ENCODE data around the gene PEF1. TPM values are rescaled to one million over a fixed set of nuclear protein-coding genes. Genes with fewer than 3 reads are reported as not detected.

PEF1 gene
- total RNA-seq, 3 donors from 2014 or later (not counting 1 experiment from before 2014, with no cell fraction given): 48.9 to 62.8 (median 49.9) TPM

- H3K9me3 Mint-ChIP-seq: no peaks in the 10 kb centered on the region
- H3K36me3 Mint-ChIP-seq: no peaks in the 10 kb centered on the region
- H3K4me1 Mint-ChIP-seq: peaks cover 11 to 17% of the 10 kb centered on the region in 2 donors
- Histone ChIP-seq H3K9me3 (ENCODE audit: control insufficient read depth, insufficient read depth, low read length) (no peaks in the 10 kb centered on the region), H3K4me1 (ENCODE audit: control insufficient read depth, insufficient read depth, low read length) (peaks cover 8% of the 10 kb centered on the region), H3K36me3 (ENCODE audit: control insufficient read depth, insufficient read depth, low read length) (no peaks in the 10 kb centered on the region), H3K27ac (ENCODE audit: low read length) (no peak overlapping the region), H3K27me3 (ENCODE audit: control insufficient read depth, insufficient read depth, low read length) (no peaks in the 10 kb centered on the region), H3K4me3 (ENCODE audit: low read length) (no peak overlapping the region)
- H3K27me3 Mint-ChIP-seq (ENCODE audit: low read depth in 2 of 2): no peaks in the 10 kb centered on the region
- H3K27ac Mint-ChIP-seq: no peak overlapping the region
- DNase-seq (no peak), ATAC-seq (no peak)
- TF ChIP-seq, protein P1, sequence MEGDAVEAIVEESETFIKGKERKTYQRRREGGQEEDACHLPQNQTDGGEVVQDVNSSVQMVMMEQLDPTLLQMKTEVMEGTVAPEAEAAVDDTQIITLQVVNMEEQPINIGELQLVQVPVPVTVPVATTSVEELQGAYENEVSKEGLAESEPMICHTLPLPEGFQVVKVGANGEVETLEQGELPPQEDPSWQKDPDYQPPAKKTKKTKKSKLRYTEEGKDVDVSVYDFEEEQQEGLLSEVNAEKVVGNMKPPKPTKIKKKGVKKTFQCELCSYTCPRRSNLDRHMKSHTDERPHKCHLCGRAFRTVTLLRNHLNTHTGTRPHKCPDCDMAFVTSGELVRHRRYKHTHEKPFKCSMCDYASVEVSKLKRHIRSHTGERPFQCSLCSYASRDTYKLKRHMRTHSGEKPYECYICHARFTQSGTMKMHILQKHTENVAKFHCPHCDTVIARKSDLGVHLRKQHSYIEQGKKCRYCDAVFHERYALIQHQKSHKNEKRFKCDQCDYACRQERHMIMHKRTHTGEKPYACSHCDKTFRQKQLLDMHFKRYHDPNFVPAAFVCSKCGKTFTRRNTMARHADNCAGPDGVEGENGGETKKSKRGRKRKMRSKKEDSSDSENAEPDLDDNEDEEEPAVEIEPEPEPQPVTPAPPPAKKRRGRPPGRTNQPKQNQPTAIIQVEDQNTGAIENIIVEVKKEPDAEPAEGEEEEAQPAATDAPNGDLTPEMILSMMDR (IDR thresholded peaks at IDR 0.05): no peak
- WGBS (ENCODE audit: insufficient coverage): 88% methylated on average over 8 of the region's 9 CpGs
- H3K4me3 Mint-ChIP-seq: no peak overlapping the region
- intact Hi-C loops (cut with micrococcal nuclease): no loop called here
Measured at GRCh38 chr1:31650161-31651088, 5.7 kb upstream of the PEF1 start.

DNA sequence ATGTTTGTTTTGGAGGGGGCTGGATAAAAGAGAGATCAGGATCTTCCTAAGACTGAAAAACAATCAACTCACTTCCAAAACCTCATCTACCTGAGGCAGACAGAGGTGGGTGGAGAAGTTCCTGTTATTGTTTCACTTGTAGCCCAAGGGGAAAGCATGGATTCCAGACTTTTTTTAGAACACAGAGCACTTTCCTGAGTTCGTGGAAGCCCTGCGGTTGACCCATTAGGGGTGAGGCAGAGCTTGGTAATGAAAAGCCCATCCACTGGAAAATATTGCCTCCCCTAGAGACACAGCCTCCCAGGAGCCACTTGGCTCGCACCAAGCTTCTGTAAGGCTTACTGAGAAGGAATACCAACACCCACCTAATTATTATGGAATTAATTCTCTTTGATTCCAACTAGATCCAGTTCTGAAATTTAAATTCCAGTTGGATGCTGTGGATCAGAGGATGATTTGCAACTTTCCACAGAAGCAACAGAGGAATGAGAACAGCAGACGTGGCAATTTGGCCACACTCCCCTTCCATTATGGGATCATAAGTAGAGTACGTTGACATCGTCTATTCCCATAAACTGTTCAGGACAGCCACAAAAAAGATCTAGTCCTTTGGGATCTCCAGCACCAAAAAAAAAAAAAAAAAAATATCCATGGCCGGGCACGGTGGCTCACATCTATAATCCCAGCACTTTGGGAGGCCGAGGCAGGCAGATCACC is 4.1 kb upstream of the PEF1 start:
- Histone ChIP-seq H3K9me3 (ENCODE audit: control insufficient read depth, insufficient read depth, low read length) (no peaks in the 10 kb centered on the region), H3K27me3 (ENCODE audit: control insufficient read depth, insufficient read depth, low read length) (no peaks in the 10 kb centered on the region), H3K4me3 (ENCODE audit: low read length) (no peak overlapping the region), H3K27ac (ENCODE audit: low read length) (no peak overlapping the region), H3K4me1 (ENCODE audit: control insufficient read depth, insufficient read depth, low read length) (peaks cover 17% of the 10 kb centered on the region), H3K36me3 (ENCODE audit: control insufficient read depth, insufficient read depth, low read length) (no peaks in the 10 kb centered on the region)
- TF ChIP-seq, protein P1 (IDR thresholded peaks at IDR 0.05): no peak
- peaks cover 27 to 33% of the 10 kb centered on the region in 2 donors for H3K4me1 Mint-ChIP-seq
- H3K36me3 Mint-ChIP-seq: no peaks in the 10 kb centered on the region
- no peaks in the 10 kb centered on the region for H3K9me3 Mint-ChIP-seq
- DNase-seq (no peak), ATAC-seq (no peak)
- H3K27me3 Mint-ChIP-seq (ENCODE audit: low read depth in 2 of 2): no peaks in the 10 kb centered on the region
- intact Hi-C loops (cut with micrococcal nuclease): no loop called here
- 78% methylated on average over 8 of the region's 9 CpGs for WGBS (ENCODE audit: insufficient coverage)
- H3K4me3 Mint-ChIP-seq: no peak overlapping the region
- H3K27ac Mint-ChIP-seq: no peak overlapping the region

- no peak overlapping the region for H3K27ac Mint-ChIP-seq
- Histone ChIP-seq H3K9me3 (ENCODE audit: control insufficient read depth, insufficient read depth, low read length) (no peaks in the 10 kb centered on the region), H3K27ac (ENCODE audit: low read length) (no peak overlapping the region), H3K27me3 (ENCODE audit: control insufficient read depth, insufficient read depth, low read length) (no peaks in the 10 kb centered on the region), H3K4me1 (ENCODE audit: control insufficient read depth, insufficient read depth, low read length) (peaks cover 23% of the 10 kb centered on the region), H3K4me3 (ENCODE audit: low read length) (no peak overlapping the region), H3K36me3 (ENCODE audit: control insufficient read depth, insufficient read depth, low read length) (no peaks in the 10 kb centered on the region)
- H3K27me3 Mint-ChIP-seq (ENCODE audit: low read depth in 2 of 2): no peaks in the 10 kb centered on the region
- intact Hi-C loops (cut with micrococcal nuclease): no loop called here
- no peaks in the 10 kb centered on the region for H3K36me3 Mint-ChIP-seq
- ATAC-seq (no peak), DNase-seq (no peak)
- H3K4me1 Mint-ChIP-seq: peaks cover 33 to 39% of the 10 kb centered on the region in 2 donors
- H3K9me3 Mint-ChIP-seq: no peaks in the 10 kb centered on the region
- TF ChIP-seq, protein P1 (IDR thresholded peaks at IDR 0.05): no peak
- no peak overlapping the region for H3K4me3 Mint-ChIP-seq
- 100% methylated on average over 2 of the region's 2 CpGs for WGBS (ENCODE audit: insufficient coverage)
Measured at GRCh38 chr1:31648190-31648589, 3.5 kb upstream of the PEF1 start.
